Nephron progenitor cell (in vitro differentiated cells): ENCODE data around the gene NRL.

Experiments used
- DNase-seq: peaks from one replicate; pipeline ENCODE4 v3.0.0; 2021
- H3K27ac Mint-ChIP-seq: 2 replicates; pipeline ENCODE4 v1.8.0; 2021; ENCODE audit warnings: mild to moderate bottlenecking, moderate library complexity, mixed read lengths
- H3K27me3 Mint-ChIP-seq: 2 replicates; pipeline ENCODE4 v1.8.0; 2021; ENCODE audit warnings: mild to moderate bottlenecking, low read depth, mixed read lengths; ENCODE audit not compliant: poor library complexity
- H3K36me3 Mint-ChIP-seq: 2 replicates; pipeline ENCODE4 v1.8.0; 2021; ENCODE audit warnings: low read depth, mixed read lengths
- H3K4me1 Mint-ChIP-seq: 2 replicates; pipeline ENCODE4 v1.8.0; 2021; ENCODE audit warnings: mixed read lengths
- H3K4me3 Mint-ChIP-seq: 2 replicates; pipeline ENCODE4 v1.8.0; 2021; ENCODE audit warnings: mild to moderate bottlenecking, moderate library complexity, mixed read lengths
- H3K9me3 Mint-ChIP-seq: 2 replicates; pipeline ENCODE4 v1.8.0; 2021; ENCODE audit warnings: mild to moderate bottlenecking, moderate library complexity, mixed read lengths
- TF ChIP-seq, protein P1 (sequence below): fragments of 200-600 bp; sonication (generic); IDR thresholded peaks from 2 replicates; pipeline ENCODE4 v1.5.0; 2021; ENCODE audit warnings: antibody characterized with exemption

The NRL gene

DNA sequence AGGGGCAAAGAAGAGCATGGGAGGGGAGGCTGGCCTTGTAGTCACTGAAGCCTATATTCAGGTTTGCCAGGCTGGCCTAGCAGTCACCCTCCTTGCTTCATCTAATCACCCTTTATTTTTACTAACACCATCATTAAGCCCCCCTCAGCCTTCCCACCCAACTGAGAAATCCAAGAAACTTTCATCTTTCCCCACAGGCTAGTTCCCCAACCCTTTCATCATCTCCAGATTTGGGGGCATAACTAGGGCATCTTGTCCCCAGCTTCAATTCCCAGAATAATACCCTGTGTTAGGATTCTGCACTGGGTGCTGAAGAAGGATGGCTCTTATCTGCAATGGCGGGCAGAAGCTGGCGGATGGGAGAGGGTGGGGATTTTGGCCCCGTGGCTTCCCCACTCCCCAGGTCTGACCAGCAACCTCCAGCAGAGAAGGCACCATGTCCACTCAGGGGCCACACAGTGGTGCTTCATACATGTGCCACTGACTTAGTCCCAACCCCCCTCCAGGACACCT lies 13.7 kb downstream of the NRL start:
- peaks cover 14% of the 10 kb centered on the region for H3K9me3 Mint-ChIP-seq
- no peak for DNase-seq
- H3K4me1 Mint-ChIP-seq = peaks cover 11% of the 10 kb centered on the region
- no peak overlapping the region for H3K4me3 Mint-ChIP-seq
- H3K27ac Mint-ChIP-seq = peak overlapping the region; percentile 66
- peaks cover 5% of the 10 kb centered on the region for H3K27me3 Mint-ChIP-seq
- TF ChIP-seq, protein P1, sequence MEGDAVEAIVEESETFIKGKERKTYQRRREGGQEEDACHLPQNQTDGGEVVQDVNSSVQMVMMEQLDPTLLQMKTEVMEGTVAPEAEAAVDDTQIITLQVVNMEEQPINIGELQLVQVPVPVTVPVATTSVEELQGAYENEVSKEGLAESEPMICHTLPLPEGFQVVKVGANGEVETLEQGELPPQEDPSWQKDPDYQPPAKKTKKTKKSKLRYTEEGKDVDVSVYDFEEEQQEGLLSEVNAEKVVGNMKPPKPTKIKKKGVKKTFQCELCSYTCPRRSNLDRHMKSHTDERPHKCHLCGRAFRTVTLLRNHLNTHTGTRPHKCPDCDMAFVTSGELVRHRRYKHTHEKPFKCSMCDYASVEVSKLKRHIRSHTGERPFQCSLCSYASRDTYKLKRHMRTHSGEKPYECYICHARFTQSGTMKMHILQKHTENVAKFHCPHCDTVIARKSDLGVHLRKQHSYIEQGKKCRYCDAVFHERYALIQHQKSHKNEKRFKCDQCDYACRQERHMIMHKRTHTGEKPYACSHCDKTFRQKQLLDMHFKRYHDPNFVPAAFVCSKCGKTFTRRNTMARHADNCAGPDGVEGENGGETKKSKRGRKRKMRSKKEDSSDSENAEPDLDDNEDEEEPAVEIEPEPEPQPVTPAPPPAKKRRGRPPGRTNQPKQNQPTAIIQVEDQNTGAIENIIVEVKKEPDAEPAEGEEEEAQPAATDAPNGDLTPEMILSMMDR = no peak
- peaks cover 32% of the 10 kb centered on the region for H3K36me3 Mint-ChIP-seq

DNA sequence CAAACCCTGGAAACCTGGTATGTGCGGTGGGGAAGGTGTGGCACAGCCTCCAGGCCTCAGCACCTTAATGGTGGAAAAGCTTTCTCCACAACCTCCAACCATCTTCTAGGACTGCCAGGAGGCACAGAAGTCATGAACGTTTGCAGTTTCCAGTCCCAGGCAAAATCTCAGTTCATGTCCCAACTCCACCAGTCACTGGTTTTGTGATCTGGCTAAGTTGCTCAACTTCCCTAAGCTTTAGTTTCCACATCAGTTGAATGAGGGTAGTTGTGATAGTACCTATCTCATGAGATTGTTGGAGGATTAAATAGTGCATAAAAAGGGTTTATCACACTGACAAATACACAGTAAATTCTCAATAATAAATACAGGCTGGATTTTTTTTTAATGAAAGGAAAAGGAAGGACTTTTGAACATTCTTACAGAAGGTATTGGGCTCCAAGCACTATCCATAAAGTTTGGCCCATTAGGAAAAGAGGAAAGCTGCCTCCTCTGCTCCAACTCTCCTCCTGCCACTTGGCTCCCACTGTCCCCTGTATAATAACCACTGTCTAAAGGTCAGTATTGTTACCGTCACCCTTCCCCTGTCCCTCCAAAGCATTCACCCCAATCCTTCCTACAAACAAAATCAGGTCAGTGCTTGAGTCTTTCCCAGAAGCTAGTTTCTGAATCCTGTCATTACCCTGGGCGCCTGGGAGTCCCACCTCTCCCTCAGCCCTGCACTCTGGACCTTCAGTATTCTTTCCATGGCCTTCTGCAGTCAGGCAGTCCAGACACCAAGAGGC lies 14.4 kb downstream of the NRL start:
- TF ChIP-seq, protein P1 = no peak
- Mint-ChIP-seq H3K36me3 (peaks cover 32% of the 10 kb centered on the region), H3K4me3 (no peak overlapping the region), H3K27ac (no peak overlapping the region), H3K27me3 (peaks cover 5% of the 10 kb centered on the region), H3K9me3 (peaks cover 14% of the 10 kb centered on the region), H3K4me1 (peaks cover 14% of the 10 kb centered on the region)
- no peak for DNase-seq

- DNase-seq = no peak
- Mint-ChIP-seq H3K9me3 (peaks cover 6% of the 10 kb centered on the region), H3K27me3 (peaks cover 8% of the 10 kb centered on the region), H3K4me1 (peaks cover 22% of the 10 kb centered on the region), H3K27ac (no peak overlapping the region), H3K4me3 (no peak overlapping the region), H3K36me3 (peaks cover 20% of the 10 kb centered on the region)
- TF ChIP-seq, protein P1 = no peak
Measured at GRCh38 chr14:24098927-24099813, 15.6 kb downstream of the NRL start.

GRCh38 chr14:24098229-24098926 lies 16.4 kb downstream of the NRL start:
- Mint-ChIP-seq H3K9me3 (no peaks in the 10 kb centered on the region), H3K36me3 (peaks cover 12% of the 10 kb centered on the region), H3K27me3 (peaks cover 8% of the 10 kb centered on the region), H3K4me1 (peaks cover 26% of the 10 kb centered on the region), H3K27ac (no peak overlapping the region), H3K4me3 (no peak overlapping the region)
- TF ChIP-seq, protein P1 = no peak
- no peak for DNase-seq

DNA sequence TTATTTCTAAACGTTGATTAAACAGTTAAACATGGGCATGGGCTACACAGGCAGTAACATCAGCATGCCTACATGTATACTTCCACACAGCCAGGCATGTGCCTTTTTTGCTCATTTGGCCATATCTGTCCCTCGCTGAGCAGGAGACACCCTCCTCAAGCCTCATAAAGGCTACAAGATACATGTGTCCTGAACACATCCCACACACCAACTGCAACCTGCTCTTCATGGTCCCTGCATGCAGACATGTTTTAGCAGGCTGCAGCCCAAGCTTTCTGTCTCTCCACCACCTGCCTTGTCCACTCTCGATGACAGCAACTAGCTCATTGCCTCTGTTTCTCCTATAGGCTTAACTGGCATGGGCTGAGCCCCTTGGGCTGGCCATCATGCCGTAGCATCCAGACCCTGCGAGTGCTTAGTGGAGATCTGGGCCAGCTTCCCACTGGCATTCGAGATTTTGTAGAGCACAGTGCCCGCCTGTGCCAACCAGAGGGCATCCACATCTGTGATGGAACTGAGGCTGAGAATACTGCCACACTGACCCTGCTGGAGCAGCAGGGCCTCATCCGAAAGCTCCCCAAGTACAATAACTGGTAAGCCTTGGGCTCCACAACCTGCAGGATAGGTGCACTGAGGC lies 18.1 kb downstream of the NRL start:
- no peaks in the 10 kb centered on the region for H3K36me3 Mint-ChIP-seq
- TF ChIP-seq, protein P1 = no peak
- peaks cover 32% of the 10 kb centered on the region for H3K4me1 Mint-ChIP-seq
- DNase-seq = no peak
- peak overlapping the region; percentile 32 for H3K4me3 Mint-ChIP-seq
- no peaks in the 10 kb centered on the region for H3K9me3 Mint-ChIP-seq
- H3K27ac Mint-ChIP-seq = peak overlapping the region; percentile 29
- peaks cover 8% of the 10 kb centered on the region for H3K27me3 Mint-ChIP-seq
